GM12873 (cell line): ENCODE measurements around the gene R3HCC1L.

Experiments used
- CTCF ChIP-seq: IDR thresholded peaks from 2 replicates; pipeline ENCODE4 v1.5.1; 2012; ENCODE audit warnings: low read depth, mild to moderate bottlenecking, moderate library complexity, low read length, control low read depth; ENCODE audit not compliant: insufficient read depth; ENCODE audit errors: missing control alignments

Gene R3HCC1L

GRCh38 chr10:98252464-98252863 is 118.0 kb downstream of the R3HCC1L start:
- TF ChIP-seq CTCF: no peak

DNA sequence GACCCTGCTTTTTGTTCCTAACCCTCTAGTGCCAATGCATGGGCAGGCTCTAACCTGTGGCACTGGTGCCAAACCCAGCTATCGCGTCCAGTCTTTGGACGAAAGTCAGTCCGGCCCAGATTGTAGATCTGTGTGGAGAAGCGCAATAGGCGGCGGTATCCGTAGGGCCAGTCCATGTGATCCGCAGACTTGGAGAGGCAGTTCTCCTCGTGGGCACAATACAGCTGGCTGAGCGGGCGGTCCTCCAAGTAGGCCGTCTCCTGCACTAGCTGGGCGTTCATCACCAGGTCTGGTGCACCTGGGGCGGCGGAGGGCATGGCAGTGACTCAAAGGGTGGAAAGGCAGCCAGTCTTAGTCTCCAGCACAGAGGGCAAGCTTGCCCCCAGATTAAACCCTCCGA is 119.0 kb downstream of the R3HCC1L start:
- no peak for TF ChIP-seq CTCF

GRCh38 chr10:98254234-98254974 is 119.9 kb downstream of the R3HCC1L start:
- TF ChIP-seq CTCF: no peak

DNA sequence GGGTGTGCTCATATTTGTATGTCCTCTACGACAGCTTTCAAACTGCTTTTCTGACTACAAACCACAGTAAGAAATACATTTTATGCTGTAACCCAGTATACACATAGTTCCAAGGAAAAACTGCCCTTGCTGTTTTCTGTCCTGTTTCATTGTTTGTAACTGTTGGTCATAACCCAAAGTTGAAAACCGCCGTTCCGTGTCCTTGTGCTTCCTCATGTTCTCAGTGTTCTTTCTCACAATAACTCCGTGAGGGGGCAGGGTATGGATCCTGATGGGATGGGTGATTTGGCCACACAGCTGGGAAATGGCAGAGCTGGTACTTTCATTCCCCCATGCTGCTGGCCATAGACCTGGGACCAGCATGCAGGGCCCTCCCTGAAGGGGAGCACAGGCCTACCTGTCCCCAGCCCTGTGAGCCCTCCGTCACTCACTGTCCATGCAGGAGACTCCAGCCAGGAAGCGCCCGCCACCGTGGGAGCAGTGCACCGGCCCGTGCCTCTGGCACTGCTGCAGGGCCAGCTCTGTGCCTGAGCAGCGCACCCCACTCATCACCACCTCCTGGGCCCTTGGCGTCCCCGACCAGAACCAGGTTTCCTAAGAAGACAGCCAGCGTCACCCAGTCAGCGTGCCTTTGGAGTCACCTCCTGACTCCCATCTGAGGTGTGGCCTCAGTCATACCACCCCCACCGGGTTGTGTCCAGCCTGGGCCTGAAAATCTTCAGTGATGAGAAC is 120.9 kb downstream of the R3HCC1L start:
- TF ChIP-seq CTCF: no peak

GRCh38 chr10:98256692-98257091 is 122.2 kb downstream of the R3HCC1L start:
- no peak for TF ChIP-seq CTCF

DNA sequence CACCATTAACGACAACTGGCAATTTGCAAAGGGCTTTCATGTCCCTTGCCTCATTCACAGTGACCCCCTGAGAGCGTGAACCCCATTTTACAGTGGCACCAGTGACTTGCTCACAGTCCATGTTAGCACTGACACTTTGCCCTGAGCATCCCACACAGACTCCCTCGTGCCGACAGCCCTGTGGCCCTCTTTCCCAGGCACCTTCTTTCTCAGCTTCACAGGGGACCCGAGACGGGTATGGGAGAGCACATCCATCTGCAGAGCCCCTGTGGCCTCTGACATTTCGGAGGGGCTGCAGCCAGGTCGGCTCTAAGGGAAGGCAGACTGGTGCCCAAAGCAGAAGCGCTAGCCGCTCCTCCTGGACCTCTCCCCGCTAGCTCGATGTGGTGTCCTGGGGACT is 122.7 kb downstream of the R3HCC1L start:
- TF ChIP-seq CTCF: no peak

DNA sequence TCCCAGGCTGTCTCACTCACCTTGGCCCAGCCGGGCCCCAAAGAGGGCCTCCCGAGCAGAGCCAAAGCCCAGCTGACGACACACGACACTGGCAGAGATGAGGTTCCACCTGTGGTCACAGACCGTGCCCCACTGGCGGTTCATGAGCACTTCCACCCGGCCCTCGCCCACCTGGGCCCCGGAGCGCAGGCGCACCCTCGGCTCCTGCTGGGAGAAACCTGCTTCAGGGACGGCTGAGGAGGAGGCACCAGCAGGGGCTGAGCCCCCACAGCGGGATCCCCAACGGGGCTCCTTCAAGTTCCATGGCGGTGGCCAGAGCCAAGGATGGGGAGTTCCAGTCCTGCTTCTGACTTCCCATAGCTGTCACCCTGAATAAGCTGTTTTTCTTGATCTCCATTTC is 123.5 kb downstream of the R3HCC1L start:
- no peak for TF ChIP-seq CTCF
